Left lobe of liver (tissue), 2 donors: ENCODE data around the gene FHL3. TPM values are rescaled to one million over a fixed set of nuclear protein-coding genes. Genes with fewer than 3 reads are reported as not detected.

ENCODE experiments used
- ATAC-seq: fragments of 200-7000 bp; cut with Tn5 transposase; one replicate; pipeline ENCODE4 v1.9.1; 2020; ENCODE audit warnings: mild to moderate bottlenecking, moderate library complexity
- DNase-seq: peaks from one replicate; pipeline ENCODE4 v3.0.0-alpha.2; 2020; ENCODE audit warnings: low spot score
- total RNA-seq: library from RNA; stranded (reverse); gene quantifications from one replicate; pipeline ENCODE4 v1.2.1, GENCODE V29; 2021
- donor health status: DM: no; HTN: no; CAD: no; lungs with moderate emphysema.
- donor health status: DM: no; HTN: yes; CAD: no.

The FHL3 gene
- total RNA-seq, 1 donor from 2014 or later, result 2.3 TPM

DNA sequence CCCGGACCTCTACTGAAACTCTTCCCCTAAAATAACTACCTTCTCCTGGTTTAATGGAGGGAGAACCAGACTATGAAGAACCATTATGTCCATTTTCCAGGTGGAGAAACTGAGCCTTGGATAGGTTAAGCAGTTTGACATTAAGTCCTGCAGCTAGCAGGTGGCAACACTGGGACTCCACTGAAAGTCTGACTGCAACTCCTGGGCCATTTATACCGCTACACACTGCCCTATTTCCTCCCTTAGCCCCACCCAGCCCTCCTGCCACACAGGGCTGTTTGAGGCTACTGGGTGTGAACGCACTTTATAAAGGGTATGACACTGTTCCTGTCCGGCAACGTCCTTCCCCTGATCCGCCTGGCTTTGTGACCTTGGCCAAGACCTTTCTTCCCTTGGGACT lies 58.0 kb downstream of the FHL3 start:
- ATAC-seq, result no peak
- DNase-seq, result no peak

Other genes starting within 250 kb of the FHL3 start
- 0.03 TPM for gene EPHA10, start 240.4 kb downstream of the FHL3 start, total RNA-seq
- 4.3 TPM for gene MANEAL, start 211.7 kb downstream of the FHL3 start, total RNA-seq
- gene C1orf122, start 197.7 kb downstream of the FHL3 start, total RNA-seq, result 36.1 TPM
- 4.8 TPM for gene YRDC, start 197.3 kb downstream of the FHL3 start, total RNA-seq
- 6.6 TPM for gene MTF1, start 145.9 kb downstream of the FHL3 start, total RNA-seq
- 19.4 TPM for gene INPP5B, start 58.5 kb downstream of the FHL3 start, total RNA-seq
- 21.0 TPM for gene SF3A3, start 15.5 kb downstream of the FHL3 start, total RNA-seq
- gene UTP11, start 7.2 kb upstream of the FHL3 start, total RNA-seq, result 8.2 TPM
- 0.08 TPM for gene POU3F1, start 41.3 kb upstream of the FHL3 start, total RNA-seq